ENCODE data around the gene CDH18.

GRCh38 chr5:19865336-19866089 lies 122.5 kb downstream of the CDH18 start:
- TF ChIP-seq CTCF (IDR thresholded peaks at IDR 0.05; ENCODE audit: extremely low read depth in 1 of 2, insufficient read depth in 1 of 2, low read depth in 1 of 2, low read length in 2 of 2) (no peak), MAX (IDR thresholded peaks at IDR 0.05; ENCODE audit: insufficient read depth, insufficient read length) (no peak)

Data from endothelial cell of umbilical vein (primary cell).